WERI-Rb-1 (cell line): ENCODE data around the gene B4GALNT4.

Experiments
- DNase-seq: peaks from one replicate; pipeline ENCODE4 v3.0.0-alpha.2; 2020
- H3K27ac ChIP-seq: fragments of 250-450 bp; sonication (Bioruptor Pico); 2 replicates; pipeline ENCODE4 v1.5.1; 2020; ENCODE audit warnings: mild to moderate bottlenecking, moderate library complexity
- H3K27me3 ChIP-seq: fragments of 250-450 bp; sonication (Bioruptor Pico); 2 replicates; pipeline ENCODE4 v1.5.1; 2021; ENCODE audit warnings: mild to moderate bottlenecking, low read depth, moderate library complexity; ENCODE audit not compliant: insufficient read depth, severe bottlenecking
- H3K36me3 ChIP-seq: fragments of 250-450 bp; sonication (Bioruptor Pico); 2 replicates; pipeline ENCODE4 v1.5.1; 2020; ENCODE audit warnings: mild to moderate bottlenecking, moderate library complexity
- H3K4me3 ChIP-seq: 2 replicates; pipeline ENCODE4 v1.5.1; 2011; ENCODE audit warnings: low read depth, mild to moderate bottlenecking, control low read depth, low read length
- H3K9me3 ChIP-seq: fragments of 250-450 bp; sonication (Bioruptor Pico); 2 replicates; pipeline ENCODE4 v1.5.1; 2021; ENCODE audit warnings: mild to moderate bottlenecking, moderate library complexity; ENCODE audit not compliant: severe bottlenecking
- CTCF ChIP-seq: IDR thresholded peaks from 2 replicates; pipeline ENCODE4 v1.5.1; 2011; ENCODE audit warnings: low read depth, mild to moderate bottlenecking, control low read depth, inconsistent platforms, low read length

The B4GALNT4 gene

GRCh38 chr11:363948-364761 lies 5.1 kb upstream of the B4GALNT4 start:
- DNase-seq = peak; percentile 87
- H3K4me3 ChIP-seq = no peak overlapping the region
- TF ChIP-seq CTCF = peak; percentile 85

DNA sequence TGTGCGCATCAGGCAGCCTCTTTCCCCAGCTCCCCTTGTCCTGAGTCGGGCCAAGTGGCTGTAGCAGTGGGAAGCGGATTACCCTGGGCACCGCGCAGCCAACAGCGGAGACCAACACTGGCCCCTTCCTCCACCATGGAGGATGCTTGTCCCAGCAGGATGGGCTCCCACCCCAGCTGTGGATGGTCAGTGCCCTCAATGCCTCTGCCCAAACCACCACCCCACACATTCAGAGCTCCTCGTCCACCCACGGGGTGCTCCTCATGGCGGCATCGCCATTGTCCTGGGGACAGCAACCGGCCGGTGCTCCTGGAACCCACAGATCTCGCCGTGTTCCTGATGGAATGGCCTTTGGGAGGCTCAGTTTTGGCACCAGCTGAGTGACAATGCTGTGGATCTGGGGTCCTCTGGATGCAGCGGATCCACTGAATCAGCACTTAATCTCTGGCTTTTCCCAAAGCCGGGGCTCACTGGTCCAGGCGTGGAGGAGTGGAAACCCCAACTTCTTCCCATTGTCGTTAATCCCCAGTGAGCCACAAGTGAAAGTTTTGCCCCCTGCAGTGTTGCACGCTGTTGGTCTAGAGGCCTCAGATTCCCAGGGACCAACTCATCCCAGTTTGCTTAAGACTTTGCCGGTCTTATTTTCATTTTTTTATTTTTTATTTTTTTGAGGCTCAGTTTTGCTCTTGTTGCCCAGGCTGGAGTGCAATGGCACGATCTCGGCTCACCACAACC lies 4.1 kb upstream of the B4GALNT4 start:
- no peak for TF ChIP-seq CTCF
- no peak overlapping the region for H3K4me3 ChIP-seq
- H3K36me3 ChIP-seq = no peaks in the 10 kb centered on the region
- no peaks in the 10 kb centered on the region for H3K9me3 ChIP-seq
- no peaks in the 10 kb centered on the region for H3K27me3 ChIP-seq
- no peak overlapping the region for H3K27ac ChIP-seq
- DNase-seq = no peak

More at GRCh38 chr11:363948-364761, 5.1 kb upstream of the B4GALNT4 start:
- Histone ChIP-seq H3K27ac (peak overlapping the region; percentile 80), H3K36me3 (no peaks in the 10 kb centered on the region), H3K27me3 (no peaks in the 10 kb centered on the region), H3K9me3 (no peaks in the 10 kb centered on the region)

DNA sequence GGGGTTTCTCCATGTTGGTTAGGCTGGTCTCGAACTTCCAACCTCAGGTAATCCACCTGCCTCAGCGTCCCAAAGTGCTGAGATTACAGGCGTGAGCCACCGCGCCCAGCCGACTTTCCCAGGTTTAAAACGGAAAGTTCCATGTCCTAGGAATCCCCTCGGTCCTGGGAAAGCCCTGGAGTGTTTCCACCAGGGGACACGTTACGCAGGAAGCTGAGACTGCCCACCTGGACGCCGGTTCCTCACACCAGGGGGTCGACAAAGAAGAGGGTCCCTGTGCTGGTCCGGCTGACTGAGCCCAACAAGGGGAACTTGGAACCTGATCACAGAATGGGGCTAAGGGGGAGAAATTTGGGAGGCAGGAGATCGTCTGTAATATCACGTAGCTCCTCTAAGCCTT lies 3.5 kb upstream of the B4GALNT4 start:
- H3K9me3 ChIP-seq = no peaks in the 10 kb centered on the region
- no peak for DNase-seq
- H3K4me3 ChIP-seq = no peak overlapping the region
- TF ChIP-seq CTCF = no peak
- H3K36me3 ChIP-seq = peaks cover 1% of the 10 kb centered on the region; the same call in 1 of the 2 replicates
- H3K27ac ChIP-seq = no peak overlapping the region
- no peaks in the 10 kb centered on the region for H3K27me3 ChIP-seq

GRCh38 chr11:367956-368413 lies 1.3 kb upstream of the B4GALNT4 start:
- TF ChIP-seq CTCF = no peak

DNA sequence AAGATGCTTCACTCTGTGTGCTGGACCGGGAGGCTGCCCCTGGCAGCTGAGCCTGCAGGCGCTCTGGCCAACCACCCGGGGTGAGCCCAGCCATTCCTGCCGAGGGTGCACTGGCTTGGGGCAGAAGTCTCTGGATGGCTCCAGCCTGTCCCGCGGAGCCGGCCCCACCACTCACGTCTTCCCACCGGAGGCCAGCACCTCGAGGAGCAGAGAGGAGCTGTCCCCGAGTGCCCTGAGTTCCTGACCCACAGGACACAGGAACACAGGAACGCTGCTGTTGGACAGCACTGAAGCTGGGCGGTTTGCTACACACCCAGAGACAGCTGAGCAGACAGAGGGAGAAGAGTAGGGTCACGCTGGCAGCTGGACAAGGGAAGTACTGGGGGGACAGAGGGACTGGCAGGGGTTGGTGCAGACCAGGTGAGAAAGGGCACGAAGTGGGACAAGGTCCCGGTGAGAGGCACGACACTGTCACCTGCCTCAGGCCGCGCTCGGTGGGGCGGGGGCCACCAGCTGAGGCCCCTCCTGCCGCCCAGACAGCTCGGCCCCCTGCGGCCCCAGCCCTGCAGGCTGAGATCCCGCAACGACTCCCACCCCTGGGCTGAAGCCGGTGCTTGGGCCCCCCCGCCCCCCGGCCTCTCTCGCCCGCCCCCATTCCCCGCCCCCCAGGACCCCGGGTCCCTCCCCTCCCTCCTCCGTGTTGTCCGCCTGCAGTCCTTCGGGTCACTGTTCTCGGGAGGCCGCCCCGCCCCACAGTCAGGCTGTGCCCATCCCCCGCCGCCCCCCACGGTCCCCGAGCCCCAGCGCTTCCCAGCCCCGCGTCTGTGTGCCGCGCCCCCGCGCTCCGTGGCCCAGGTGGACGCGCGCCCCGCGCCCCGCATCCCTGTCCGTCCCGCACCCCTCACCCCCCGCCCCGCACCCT lies 624 bp upstream of the B4GALNT4 start:
- peak overlapping the region; percentile 36 for H3K27ac ChIP-seq
- H3K4me3 ChIP-seq = peak overlapping the region; percentile 44

More at GRCh38 chr11:367956-368413, 1.3 kb upstream of the B4GALNT4 start:
- Histone ChIP-seq H3K9me3 (no peaks in the 10 kb centered on the region), H3K36me3 (peaks cover 18% of the 10 kb centered on the region), H3K4me3 (no peak overlapping the region; the same call in 1 of the 2 replicates), H3K27ac (no peak overlapping the region), H3K27me3 (no peaks in the 10 kb centered on the region)
- no peak for DNase-seq

More for the DNA sequence above, 624 bp upstream of the B4GALNT4 start:
- H3K36me3 ChIP-seq = peaks cover 24% of the 10 kb centered on the region
- peak; percentile 50 for DNase-seq
- TF ChIP-seq CTCF = no peak
- H3K9me3 ChIP-seq = no peaks in the 10 kb centered on the region
- H3K27me3 ChIP-seq = no peaks in the 10 kb centered on the region
